HCT116 (cell line): Measurements from ENCODE around the gene C19orf85. TPM values are rescaled to one million over a fixed set of nuclear protein-coding genes. Genes with fewer than 3 reads are reported as not detected.

Source experiments
- ATAC-seq: fragments of 200-7000 bp; cut with Tn5 transposase; 2 replicates; pipeline ENCODE4 v1.9.1; 2020; ENCODE audit warnings: mild to moderate bottlenecking, moderate library complexity
- BruUV-seq: library from RNA; stranded (reverse); fragments of 400-500 nt; replicated peaks from 2 replicates; lab custom pipeline; 2021; lab: Mats Ljungman, UMichigan
- CTCF ChIA-PET: fragments of 300-600 bp; sonication (Branson Sonifier 250); formaldehyde crosslinking; loops from one replicate; lab custom pipeline; 2021; ENCODE audit warnings: antibody characterized with exemption; lab: Charles Lee
- POLR2A ChIA-PET: fragments of 300-600, 350-600 bp; sonication (Branson Sonifier 250); formaldehyde crosslinking; loops from one replicate; lab custom pipeline; 2021; ENCODE audit warnings: antibody characterized with exemption; lab: Charles Lee
- RAD21 ChIA-PET, 2 experiments: fragments of 300-600 bp; sonication (Branson Sonifier 250); formaldehyde crosslinking; loops; one replicate each; lab custom pipeline; 2023; ENCODE audit warnings: low total read pairs in 2 of 2; ENCODE audit not compliant: uncharacterized antibody in 2 of 2, unreplicated experiment in 2 of 2, low non-redundant PET in 1 of 2; lab: Charles Lee
- DNase-seq: peaks from one replicate; pipeline ENCODE4 v3.0.0-alpha.2; 2010; ENCODE audit warnings: low read depth, low spot score
- H2AFZ ChIP-seq: fragments of 200-600 bp; shearing (Covaris generic), sonication (generic); 2 replicates; pipeline ENCODE4 v1.6.1; 2017; ENCODE audit warnings: low read depth, mixed run types, mixed read lengths, antibody characterized with exemption, low read length; ENCODE audit not compliant: poor library complexity, severe bottlenecking
- H3K27ac ChIP-seq: 2 replicates; pipeline ENCODE4 v1.5.1; 2012; ENCODE audit warnings: low read depth, low read length
- H3K27me3 ChIP-seq: fragments of 200-600 bp; sonication (generic); 2 replicates; pipeline ENCODE4 v1.6.1; 2016; ENCODE audit warnings: mixed run types, low read length, mixed read lengths; ENCODE audit not compliant: insufficient read depth
- H3K36me3 ChIP-seq, 2 experiments: fragments of 200-500 bp in 1 of 2; fragments of 200-600 bp in 1 of 2; sonication (Bioruptor generic) in 1 of 2; sonication (generic) in 1 of 2; 2 replicates each; pipeline versions ENCODE4 v1.5.1 to v1.6.1; 2014 to 2016; ENCODE audit warnings: low read length in 2 of 2, inconsistent platforms in 1 of 2, mixed read lengths in 1 of 2, mixed run types in 1 of 2; ENCODE audit not compliant: insufficient read depth in 2 of 2, control insufficient read depth in 1 of 2
- H3K4me1 ChIP-seq, 2 experiments: fragments of 200-600 bp in 1 of 2; sonication (generic) in 1 of 2; 2 replicates each; pipeline versions ENCODE4 v1.5.1 to v1.6.1; 2012 to 2017; ENCODE audit warnings: low read length in 2 of 2, inconsistent platforms in 1 of 2, mild to moderate bottlenecking in 1 of 2, mixed read lengths in 1 of 2, mixed run types in 1 of 2, moderate library complexity in 1 of 2; ENCODE audit not compliant: insufficient read depth in 2 of 2, control insufficient read depth in 1 of 2
- H3K4me2 ChIP-seq: fragments of 200-600 bp; sonication (generic); 2 replicates; pipeline ENCODE4 v1.6.1; 2017; ENCODE audit warnings: mixed run types, low read length, mixed read lengths
- H3K4me3 ChIP-seq, 2 experiments: fragments of 200-600 bp in 1 of 2; sonication (generic) in 1 of 2; replicated peaks in 1 of 2; 2 replicates each; pipeline ENCODE4 v1.5.1; 2011 to 2016; ENCODE audit warnings: low read length in 2 of 2, control low read depth in 1 of 2, low read depth in 1 of 2, mild to moderate bottlenecking in 1 of 2, mixed read lengths in 1 of 2, mixed run types in 1 of 2
- H3K79me2 ChIP-seq: fragments of 200-600 bp; sonication (generic); 2 replicates; pipeline ENCODE4 v1.6.1; 2017; ENCODE audit warnings: mild to moderate bottlenecking, mixed run types, low read length, moderate library complexity, mixed read lengths; ENCODE audit not compliant: insufficient read depth
- H3K9ac ChIP-seq: fragments of 200-600 bp; sonication (generic); 2 replicates; pipeline ENCODE4 v1.6.1; 2016; ENCODE audit warnings: low read length, mixed read lengths
- H3K9me2 ChIP-seq: fragments of 200-600 bp; sonication (generic), shearing (Covaris generic); 2 replicates; pipeline ENCODE4 v1.6.1; 2017; ENCODE audit warnings: mixed run types, mild to moderate bottlenecking, moderate library complexity; ENCODE audit not compliant: insufficient read depth
- H3K9me3 ChIP-seq, 2 experiments: fragments of 200-500 bp in 1 of 2; fragments of 200-600 bp in 1 of 2; sonication (Bioruptor generic) in 1 of 2; sonication (generic) in 1 of 2; 2 replicates each; pipeline ENCODE4 v1.6.1; 2014 to 2017; ENCODE audit warnings: low read length in 2 of 2, mixed read lengths in 2 of 2, inconsistent platforms in 1 of 2, low read depth in 1 of 2, mild to moderate bottlenecking in 1 of 2, mixed run types in 1 of 2, moderate library complexity in 1 of 2; ENCODE audit not compliant: control insufficient read depth in 1 of 2, insufficient read depth in 1 of 2
- H4K20me1 ChIP-seq: fragments of 200-600 bp; sonication (generic), shearing (Covaris generic); 2 replicates; pipeline ENCODE4 v1.6.1; 2017; ENCODE audit warnings: mixed run types, mild to moderate bottlenecking, moderate library complexity; ENCODE audit not compliant: insufficient read depth
- POLR2AphosphoS5 ChIP-seq: IDR thresholded peaks from 2 replicates; pipeline ENCODE4 v1.6.1; 2011; ENCODE audit warnings: mild to moderate bottlenecking, low read depth, low read length, moderate library complexity
- intact Hi-C: fragments of 100-400 bp; cut with micrococcal nuclease; formaldehyde crosslinking; loops from 2 replicates; pipeline ENCODE4 v1.10.0; 2022
- total RNA-seq: library from RNA; stranded (reverse); gene quantifications from one replicate; pipeline ENCODE4 v1.2.1, GENCODE V29; 2021; ENCODE audit not compliant: unreplicated experiment
- TF ChIP-seq, protein P1 (sequence below): IDR thresholded peaks from 2 replicates; pipeline ENCODE4 v1.6.1; 2012; ENCODE audit warnings: low read depth
- TF ChIP-seq, protein P2 (sequence below): IDR thresholded peaks from 2 replicates; pipeline ENCODE4 v1.6.1; 2012

The C19orf85 gene
- total RNA-seq, 1 experiment from 2014 or later = 0.34 TPM

DNA sequence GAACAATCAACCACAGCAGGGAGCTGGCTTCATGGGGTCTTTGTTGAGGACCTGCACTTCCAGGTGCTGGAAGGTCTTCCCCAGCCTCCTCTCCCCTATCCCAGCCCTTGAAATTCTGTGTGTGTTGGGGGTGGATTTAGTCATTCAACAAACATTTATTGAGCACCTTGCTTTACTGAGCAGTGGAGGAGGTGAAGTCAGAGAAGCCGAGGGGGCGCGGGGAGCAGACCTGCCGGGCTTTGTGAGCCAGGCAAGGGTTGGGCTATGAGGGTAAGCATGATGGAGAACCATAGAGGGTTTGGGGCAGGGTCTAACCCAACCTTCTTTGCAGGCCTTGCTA lies 3.5 kb upstream of the C19orf85 start:
- peak; percentile 33 for ATAC-seq
- peak overlapping the region; percentile 24; the same call in 1 of the 2 replicates for H3K27ac ChIP-seq
- CTCF ChIA-PET = interaction anchor here (0.7 to 2.3 kb wide), 10 partner anchors 8 to 302 kb away, joined by 3 to 17 read pairs (median 4); partner anchors contain the start of genes DNAAF3, ZNF628 and ZNF865

More for the DNA sequence above, 3.5 kb upstream of the C19orf85 start:
- Histone ChIP-seq H3K36me3 (peaks cover 0 to 11% of the 10 kb centered on the region in 2 experiments; a peak in 2 of 4 replicates), H3K9me3 (no peaks in the 10 kb centered on the region), H3K4me2 (peak overlapping the region; percentile 67), H3K4me3 (no peak overlapping the region), H3K4me1 (peaks cover 13 to 36% of the 10 kb centered on the region in 2 experiments; a peak in 3 of 4 replicates), H3K9ac (peak overlapping the region; percentile 42), H3K27me3 (no peaks in the 10 kb centered on the region), H4K20me1 (no peaks in the 10 kb centered on the region), H3K79me2 (peaks cover 28% of the 10 kb centered on the region), H3K9me2 (no peaks in the 10 kb centered on the region), H2AFZ (no peak overlapping the region)
- POLR2A ChIA-PET = interaction anchor here (1.1 to 1.5 kb wide), 2 partner anchors 138 to 156 kb away, joined by 3 to 4 read pairs; partner anchors contain the start of gene ZNF784
- DNase-seq = no peak
- RAD21 ChIA-PET = interaction anchor here (0.8 to 1.1 kb wide), 2 partner anchors 36 kb away, joined by 3 read pairs; no protein-coding TSS in a partner anchor
- TF ChIP-seq, protein P1, sequence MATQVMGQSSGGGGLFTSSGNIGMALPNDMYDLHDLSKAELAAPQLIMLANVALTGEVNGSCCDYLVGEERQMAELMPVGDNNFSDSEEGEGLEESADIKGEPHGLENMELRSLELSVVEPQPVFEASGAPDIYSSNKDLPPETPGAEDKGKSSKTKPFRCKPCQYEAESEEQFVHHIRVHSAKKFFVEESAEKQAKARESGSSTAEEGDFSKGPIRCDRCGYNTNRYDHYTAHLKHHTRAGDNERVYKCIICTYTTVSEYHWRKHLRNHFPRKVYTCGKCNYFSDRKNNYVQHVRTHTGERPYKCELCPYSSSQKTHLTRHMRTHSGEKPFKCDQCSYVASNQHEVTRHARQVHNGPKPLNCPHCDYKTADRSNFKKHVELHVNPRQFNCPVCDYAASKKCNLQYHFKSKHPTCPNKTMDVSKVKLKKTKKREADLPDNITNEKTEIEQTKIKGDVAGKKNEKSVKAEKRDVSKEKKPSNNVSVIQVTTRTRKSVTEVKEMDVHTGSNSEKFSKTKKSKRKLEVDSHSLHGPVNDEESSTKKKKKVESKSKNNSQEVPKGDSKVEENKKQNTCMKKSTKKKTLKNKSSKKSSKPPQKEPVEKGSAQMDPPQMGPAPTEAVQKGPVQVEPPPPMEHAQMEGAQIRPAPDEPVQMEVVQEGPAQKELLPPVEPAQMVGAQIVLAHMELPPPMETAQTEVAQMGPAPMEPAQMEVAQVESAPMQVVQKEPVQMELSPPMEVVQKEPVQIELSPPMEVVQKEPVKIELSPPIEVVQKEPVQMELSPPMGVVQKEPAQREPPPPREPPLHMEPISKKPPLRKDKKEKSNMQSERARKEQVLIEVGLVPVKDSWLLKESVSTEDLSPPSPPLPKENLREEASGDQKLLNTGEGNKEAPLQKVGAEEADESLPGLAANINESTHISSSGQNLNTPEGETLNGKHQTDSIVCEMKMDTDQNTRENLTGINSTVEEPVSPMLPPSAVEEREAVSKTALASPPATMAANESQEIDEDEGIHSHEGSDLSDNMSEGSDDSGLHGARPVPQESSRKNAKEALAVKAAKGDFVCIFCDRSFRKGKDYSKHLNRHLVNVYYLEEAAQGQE = no peak
- TF ChIP-seq POLR2AphosphoS5 = peak; percentile 14
- TF ChIP-seq, protein P2, sequence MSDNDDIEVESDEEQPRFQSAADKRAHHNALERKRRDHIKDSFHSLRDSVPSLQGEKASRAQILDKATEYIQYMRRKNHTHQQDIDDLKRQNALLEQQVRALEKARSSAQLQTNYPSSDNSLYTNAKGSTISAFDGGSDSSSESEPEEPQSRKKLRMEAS = peak; percentile 18; the same call in 1 of the 2 replicates
- no TSS peak for BruUV-seq
- intact Hi-C loops = no loop called here
